ENCODE results near the gene CRIM1.

The CRIM1 gene

GRCh38 chr2:36482576-36483214, 127.1 kb downstream of the CRIM1 start:
- DNase-seq (ENCODE audit: low spot score) = no peak

GRCh38 chr2:36483290-36483689, 127.7 kb downstream of the CRIM1 start:
- DNase-seq (ENCODE audit: low spot score) = no peak

GRCh38 chr2:36484454-36484853, 128.9 kb downstream of the CRIM1 start:
- no peak for DNase-seq (ENCODE audit: low spot score)

- DNase-seq (ENCODE audit: low spot score) = peak; percentile 68
These were observed 129.9 kb downstream of the CRIM1 start for GRCh38 chr2:36485521-36485920.

DNA sequence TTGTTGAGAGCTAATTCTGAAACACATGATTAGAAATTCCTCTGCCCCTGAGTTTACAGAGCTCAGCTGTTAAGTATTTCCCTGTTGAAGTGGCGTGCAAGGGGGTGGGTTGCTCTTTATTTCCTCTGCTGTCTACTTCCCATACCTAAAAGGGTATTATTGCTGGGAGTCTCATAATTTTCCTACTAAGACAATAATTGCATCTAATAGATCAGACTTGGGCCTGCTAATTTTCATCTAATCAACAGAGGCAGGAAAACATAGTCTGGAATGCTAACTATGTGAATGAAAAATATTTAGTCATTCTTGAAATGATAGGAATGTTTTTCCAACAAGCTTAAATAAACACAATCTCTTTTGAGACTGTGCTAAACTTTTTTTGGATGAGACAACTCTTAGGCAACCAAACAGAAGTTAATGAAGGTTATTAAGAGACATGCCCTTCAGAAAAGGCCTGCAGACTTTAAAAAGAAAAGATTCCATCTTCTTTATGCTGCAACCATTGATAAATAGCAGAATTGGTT, 131.0 kb downstream of the CRIM1 start:
- peak; percentile 79 for DNase-seq (ENCODE audit: low spot score)

GRCh38 chr2:36487947-36488346, 132.4 kb downstream of the CRIM1 start:
- no peak for DNase-seq (ENCODE audit: low spot score)

- DNase-seq (ENCODE audit: low spot score) = peak; percentile 28
These were observed 133.7 kb downstream of the CRIM1 start for GRCh38 chr2:36489281-36489680.

DNA sequence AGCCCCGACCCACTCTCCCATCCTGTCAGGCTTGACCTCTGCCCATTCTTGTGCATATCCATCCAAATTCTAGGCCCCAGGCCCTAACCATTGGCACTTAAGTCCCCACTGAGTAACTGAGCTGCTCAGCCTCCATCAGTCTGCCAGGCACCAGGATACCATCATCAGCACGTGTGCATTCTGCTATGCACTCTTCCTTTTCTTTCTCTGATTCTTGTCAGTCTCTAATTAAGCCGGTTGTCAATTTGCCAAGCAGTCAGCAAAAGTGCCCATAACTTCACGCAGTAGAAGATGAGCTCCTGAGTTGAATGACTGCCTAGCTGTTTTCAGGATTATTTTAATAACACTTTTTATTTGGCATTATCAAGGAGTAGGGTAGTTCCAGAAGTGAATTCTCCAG, 135.2 kb downstream of the CRIM1 start:
- DNase-seq (ENCODE audit: low spot score) = peak; percentile 22

DNA sequence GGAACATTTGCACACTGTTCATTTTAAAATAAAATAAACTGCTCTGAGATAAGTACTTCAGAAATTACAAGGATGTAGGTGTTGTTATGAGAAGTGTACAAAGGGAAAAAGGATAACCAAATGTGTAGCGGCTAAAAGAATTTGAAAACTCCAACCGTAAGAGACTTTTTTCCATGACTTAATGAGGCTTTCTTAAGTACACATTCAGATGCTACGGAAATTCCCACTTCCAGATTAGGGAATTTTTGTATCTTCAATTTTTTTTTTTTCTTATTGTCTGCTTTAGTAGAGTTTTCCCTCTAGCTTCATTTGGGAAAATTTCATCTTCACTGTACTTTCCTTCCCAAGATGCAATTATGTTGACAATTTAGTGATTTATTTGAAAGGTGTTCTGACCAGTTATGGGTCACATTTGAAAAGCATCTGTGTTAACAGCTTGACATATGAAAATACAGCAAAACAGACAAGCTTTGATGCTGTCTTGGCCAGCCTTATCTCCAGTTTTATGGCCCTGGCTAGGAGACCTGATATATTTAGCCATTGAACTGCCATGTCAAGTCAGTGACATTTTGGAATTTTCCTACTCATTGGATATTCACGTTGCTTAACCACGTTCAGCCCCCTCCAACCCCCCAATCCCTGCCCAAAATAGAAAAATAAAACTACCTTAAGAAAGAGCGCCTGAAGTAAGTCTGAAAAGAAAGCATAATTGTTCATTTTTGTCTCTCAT, 136.8 kb downstream of the CRIM1 start:
- peak; percentile 35 for DNase-seq (ENCODE audit: low spot score)

DNA sequence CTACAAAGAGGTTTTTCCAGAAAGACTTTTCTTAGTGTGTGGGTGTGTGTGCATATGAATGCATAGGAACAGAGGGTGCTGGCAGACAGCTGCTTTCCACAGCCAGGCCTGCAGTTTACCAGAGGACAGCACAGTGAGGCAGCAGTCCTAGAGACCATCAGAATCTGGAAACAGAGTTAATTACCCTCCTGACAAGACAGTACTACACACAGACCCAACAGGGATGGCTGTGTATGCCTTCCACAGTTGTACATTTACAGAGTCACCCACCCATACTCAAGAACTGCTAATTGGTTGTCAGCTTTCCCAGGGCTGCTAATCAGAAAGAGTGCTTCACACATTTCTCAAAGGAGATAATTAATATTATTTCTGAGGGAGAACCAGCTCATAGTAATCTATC, 137.7 kb downstream of the CRIM1 start:
- DNase-seq (ENCODE audit: low spot score) = no peak

DNA sequence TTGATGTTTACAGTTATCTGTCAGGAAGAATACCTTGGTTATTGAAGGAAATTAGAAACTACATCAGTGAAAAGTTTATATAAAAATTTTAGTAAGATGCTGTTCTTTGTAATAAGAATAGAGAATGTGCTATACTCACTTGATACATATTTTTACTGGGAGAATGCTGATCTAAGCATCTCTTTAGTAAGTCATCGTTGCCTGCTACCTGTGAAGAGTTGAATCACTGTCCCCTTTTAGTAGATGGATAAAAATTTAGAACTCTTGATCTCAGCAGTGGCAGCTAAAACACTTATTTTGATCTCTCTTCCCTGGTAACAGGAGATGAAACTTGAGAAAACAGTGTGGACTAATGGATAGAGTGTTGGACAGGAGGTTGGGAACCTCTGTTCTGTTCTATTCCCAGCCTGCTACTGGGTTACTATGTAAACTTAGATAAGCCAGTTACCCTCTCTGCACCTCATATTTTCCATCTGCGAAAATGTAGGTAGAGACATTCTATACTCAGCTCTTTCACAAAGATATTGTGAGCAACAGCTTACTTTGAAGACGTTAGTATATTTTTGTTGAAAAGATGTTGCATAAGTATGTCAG, 142.1 kb downstream of the CRIM1 start:
- DNase-seq (ENCODE audit: low spot score) = no peak

DNA sequence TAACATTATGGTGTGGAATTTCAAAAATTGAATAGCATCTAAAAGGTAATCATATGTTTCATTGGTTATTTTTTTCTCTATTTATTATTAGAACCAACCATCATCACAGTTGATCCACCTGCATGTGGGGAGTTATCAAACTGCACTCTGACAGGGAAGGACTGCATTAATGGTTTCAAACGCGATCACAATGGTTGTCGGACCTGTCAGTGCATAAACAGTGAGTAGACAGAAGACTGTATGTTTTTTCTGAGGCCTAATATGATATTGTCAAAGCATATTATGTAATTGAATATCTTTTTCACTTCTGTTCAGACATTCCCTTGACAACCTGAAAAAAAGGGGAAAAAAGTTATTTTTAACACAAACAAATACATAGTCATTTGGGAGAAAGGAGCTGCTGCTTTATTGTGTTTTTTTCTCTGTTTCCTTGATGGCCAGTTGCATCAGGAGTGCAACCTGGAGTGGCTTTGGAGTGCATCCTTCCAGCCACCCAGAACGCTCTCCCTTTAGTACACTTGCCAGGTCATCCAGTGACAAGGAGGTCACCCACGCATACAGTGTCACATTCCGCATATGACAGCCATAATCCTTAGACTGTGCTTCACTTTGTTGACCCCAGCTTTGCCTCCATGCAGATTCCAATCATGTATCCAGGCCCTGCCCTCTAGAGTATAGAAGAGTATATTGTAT, 143.7 kb downstream of the CRIM1 start:
- DNase-seq (ENCODE audit: low spot score) = no peak

- no peak for DNase-seq (ENCODE audit: low spot score)
These were observed 144.5 kb downstream of the CRIM1 start for GRCh38 chr2:36500072-36500471.

- no peak for DNase-seq (ENCODE audit: low spot score)
These were observed 146.5 kb downstream of the CRIM1 start for GRCh38 chr2:36502081-36502480.

DNA sequence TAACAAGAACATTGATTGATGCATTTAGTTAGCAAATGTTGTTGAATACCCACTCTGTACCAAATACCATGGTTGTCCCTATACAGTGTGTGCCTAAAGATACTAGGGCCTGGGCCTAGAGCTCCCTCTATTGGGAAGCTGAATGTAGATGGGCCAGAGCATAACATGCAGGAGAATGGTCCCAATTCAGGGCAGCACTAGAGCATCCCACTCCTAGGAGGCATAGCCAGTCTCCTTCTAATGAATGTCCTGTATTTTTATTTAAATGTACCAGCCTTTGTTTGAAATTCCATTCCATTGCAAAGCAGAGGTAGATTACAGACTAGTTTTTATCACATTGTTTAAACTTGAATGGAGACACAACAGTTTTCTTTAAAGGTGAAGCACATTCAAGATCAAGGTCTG, 151.8 kb downstream of the CRIM1 start:
- DNase-seq (ENCODE audit: low spot score) = peak; percentile 77

DNA sequence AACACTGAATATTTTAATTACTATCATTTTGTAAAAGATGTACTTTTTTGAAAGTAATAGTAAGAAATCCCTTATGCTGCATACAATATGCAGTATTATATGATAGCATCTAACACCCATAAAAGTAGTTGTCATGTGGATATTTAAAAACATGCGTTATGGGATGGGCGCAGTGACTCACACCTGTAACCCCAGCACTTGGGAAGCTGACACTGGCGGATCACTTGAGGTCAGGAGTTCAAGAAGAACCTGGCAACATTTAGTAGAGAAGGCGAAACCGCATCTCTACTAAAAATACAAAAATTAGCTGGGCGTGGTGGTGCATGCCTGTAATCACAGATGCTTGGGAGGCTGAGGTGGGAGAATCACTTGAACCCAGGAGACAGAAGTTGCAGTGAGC, 153.5 kb downstream of the CRIM1 start:
- DNase-seq (ENCODE audit: low spot score) = no peak

DNA sequence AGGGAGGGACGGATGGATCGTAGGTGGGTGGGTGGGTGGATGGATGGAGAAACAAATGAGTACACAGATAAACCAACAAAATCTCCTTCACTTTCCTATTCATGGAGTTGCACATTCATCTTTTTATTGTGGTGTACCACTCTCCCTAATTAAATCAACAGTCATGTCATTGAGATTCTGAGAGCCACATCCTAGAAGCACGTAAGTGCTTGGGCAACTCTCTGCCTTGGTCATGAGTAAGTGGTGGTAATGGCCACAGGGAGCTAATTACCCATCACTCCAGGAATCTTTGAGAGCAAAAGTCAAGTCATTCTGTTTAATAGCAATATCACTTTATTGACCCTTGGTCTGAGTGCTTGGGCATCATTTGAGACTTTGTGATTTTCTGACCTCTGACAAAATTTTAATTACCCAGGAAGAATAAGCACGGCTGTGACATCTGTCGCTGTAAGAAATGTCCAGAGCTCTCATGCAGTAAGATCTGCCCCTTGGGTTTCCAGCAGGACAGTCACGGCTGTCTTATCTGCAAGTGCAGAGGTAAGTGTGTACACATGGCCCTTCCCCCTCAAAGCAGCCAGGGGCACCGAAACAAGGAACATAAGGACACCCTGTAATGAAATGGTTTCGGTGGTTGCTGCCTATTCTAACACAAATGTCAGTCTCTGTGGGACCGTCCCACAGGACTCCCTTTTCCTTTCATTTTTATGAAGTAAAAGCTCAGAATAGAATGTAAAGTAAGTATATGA, 156.5 kb downstream of the CRIM1 start:
- no peak for DNase-seq (ENCODE audit: low spot score)

DNA sequence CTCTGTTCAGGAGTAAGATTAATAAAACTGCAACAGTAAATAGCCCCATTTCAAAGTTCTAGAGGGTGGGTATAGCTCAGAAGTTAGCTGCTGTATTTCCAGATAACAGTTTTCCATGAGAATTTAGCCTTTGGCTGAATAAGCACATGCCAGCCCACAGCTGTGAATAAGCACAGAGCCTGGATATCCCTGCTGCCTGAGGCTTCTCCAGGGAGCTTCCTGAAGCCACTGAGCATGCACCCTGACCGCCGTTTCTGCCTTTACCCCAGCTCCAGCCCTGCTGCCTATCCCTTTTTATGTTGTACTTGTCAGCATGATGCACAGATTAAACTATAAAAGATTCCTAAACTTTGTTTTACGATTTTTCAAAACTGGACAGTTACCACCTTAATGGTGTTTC, 157.1 kb downstream of the CRIM1 start:
- DNase-seq (ENCODE audit: low spot score) = no peak

- DNase-seq (ENCODE audit: low spot score) = no peak
These were observed 158.1 kb downstream of the CRIM1 start for GRCh38 chr2:36513661-36514060.

GRCh38 chr2:36515538-36515937, 160.0 kb downstream of the CRIM1 start:
- no peak for DNase-seq (ENCODE audit: low spot score)

DNA sequence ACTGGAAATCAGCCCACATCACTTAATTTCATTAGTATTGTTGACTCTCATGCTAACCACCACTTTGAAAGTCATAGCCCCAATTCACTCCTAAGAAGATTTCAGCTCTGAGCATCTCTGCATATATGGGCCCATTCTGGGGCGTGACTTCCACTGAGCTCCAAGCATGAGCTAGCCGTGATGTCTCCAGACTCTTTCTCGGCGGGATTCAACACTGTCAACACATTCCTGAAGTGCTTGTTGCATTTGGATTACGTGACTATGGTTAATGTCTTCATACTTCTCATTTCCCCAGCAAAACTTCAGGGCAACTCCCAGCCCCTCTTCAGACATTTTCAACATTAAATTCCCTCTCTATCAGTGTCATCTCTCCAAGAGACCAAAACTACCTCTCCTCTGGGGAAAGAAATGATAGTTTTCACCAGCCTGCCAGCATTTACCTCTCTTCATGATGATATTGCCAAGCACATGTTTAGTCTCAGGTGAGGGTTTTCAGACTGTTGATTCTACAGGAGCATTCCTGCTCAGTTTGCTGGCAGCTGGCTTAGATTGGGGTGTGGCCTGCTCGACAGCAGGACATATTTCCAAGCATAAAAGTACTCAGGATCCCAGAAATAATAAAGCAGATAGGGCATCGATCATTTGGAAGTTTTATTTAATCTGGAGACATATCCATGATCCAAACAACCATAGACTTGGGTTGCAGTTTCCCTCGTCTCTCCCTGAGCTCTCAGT, 160.7 kb downstream of the CRIM1 start:
- no peak for DNase-seq (ENCODE audit: low spot score)

All from cerebellar cortex (tissue), 1 donor.